NCI-H128 (cell line): ENCODE results near the gene CSMD2.

Experiments used
- DNase-seq: peaks from one replicate; lab custom pipeline; 2025; ENCODE audit not compliant: unreplicated experiment; lab: John Stamatoyannopoulos, UW

Gene CSMD2

GRCh38 chr1:33469691-33470090 lies 695.3 kb downstream of the CSMD2 start:
- no peak for DNase-seq

- DNase-seq: no peak
Observed at GRCh38 chr1:33468967-33469366, 696.1 kb downstream of the CSMD2 start.

DNA sequence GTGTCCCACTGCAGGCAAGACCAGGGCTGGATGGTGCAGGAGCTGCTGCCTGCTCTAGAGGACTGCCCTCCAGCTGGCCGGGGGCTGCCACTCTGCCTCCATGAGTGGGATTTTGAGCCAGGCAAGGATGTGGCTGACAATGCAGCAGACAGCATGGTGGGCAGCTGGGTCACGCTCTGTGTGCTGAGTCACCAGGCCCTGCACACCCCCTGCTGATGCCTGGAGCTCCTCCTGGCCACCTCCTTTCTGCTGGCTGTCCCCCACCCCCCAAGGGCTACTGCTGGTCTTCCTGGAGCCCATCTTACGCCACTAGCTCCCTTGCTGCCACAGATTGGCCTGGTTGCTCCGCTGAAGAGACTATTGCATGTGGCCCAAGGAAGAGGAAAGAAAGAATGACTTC lies 696.5 kb downstream of the CSMD2 start:
- DNase-seq: no peak

DNA sequence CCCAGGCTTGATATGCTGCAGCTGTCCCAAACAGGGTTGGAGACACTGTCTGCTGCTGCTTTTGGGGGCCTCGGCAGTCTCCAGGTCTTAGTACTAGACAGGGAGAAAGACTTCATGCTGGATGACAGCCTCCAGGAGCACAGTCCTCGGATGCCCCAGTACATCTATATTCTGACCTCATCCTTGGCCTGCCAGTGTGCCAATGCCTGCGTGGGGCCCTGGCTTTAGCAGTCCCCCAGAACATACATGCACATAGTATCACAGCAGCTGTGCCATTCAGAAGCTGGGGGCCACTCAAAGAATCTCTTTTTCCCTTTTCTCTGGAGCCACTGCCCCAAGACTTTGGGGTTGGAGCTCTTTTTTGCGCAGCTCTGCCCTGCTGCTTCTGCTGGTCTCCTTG lies 697.0 kb downstream of the CSMD2 start:
- no peak for DNase-seq

DNA sequence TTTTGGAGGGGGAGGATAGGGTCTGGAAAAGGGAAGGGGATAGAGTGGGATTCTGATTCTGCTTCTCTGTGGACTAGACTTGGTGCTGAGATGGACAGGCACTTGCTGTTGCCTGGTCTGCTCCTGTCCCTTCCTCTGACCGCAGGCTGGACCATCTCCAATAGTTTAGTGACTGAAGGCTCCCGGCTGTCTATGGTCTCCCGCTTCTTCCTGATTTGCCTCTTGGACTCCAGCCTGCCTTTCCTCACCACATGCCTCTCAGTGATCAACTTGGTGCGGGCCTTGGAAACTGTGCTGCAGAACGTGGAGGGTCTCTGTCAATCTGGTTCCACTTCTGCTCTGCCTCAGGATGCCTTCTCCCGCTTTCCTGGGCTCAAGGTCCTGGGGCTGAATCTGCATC lies 698.9 kb downstream of the CSMD2 start:
- no peak for DNase-seq

GRCh38 chr1:33465316-33465715 lies 699.7 kb downstream of the CSMD2 start:
- no peak for DNase-seq

GRCh38 chr1:33464552-33464951 lies 700.5 kb downstream of the CSMD2 start:
- DNase-seq: no peak
